GM21390 (cell line): ENCODE measurements around the gene CELA3A.
"Not testable (repeated sequence)": the region's sequence is repeated elsewhere in the genome, so short reads cannot be mapped to it uniquely, and the experiment has no call there.

Experiments
- ATAC-seq: cut with Tn5 transposase; IDR thresholded peaks from one replicate; pipeline ENCODE4 v1.9.1; 2021; ENCODE audit not compliant: unreplicated experiment

The CELA3A gene

DNA sequence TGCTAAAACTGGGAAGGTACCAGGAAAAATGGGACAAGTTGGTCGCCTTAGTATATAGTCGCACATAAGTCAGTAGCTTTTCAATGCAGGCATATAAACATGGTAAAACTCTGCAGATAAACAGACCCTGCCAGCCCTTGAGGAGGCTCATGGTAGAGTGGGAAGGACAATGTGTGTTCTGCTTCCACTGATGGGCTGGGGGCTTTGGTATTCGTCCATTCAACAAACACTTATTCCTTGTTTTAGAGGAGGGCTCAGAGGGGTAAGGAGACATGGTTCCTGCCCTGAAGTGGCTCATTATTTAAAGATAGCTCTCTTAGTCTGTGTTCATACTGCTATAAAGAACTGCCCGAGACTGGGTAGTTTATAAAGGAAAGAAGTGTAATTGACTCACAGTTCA, 11.3 kb downstream of the CELA3A start:
- not testable (repeated sequence) for ATAC-seq

GRCh38 chr1:22014575-22015206, 13.2 kb downstream of the CELA3A start:
- ATAC-seq = not testable (repeated sequence)

DNA sequence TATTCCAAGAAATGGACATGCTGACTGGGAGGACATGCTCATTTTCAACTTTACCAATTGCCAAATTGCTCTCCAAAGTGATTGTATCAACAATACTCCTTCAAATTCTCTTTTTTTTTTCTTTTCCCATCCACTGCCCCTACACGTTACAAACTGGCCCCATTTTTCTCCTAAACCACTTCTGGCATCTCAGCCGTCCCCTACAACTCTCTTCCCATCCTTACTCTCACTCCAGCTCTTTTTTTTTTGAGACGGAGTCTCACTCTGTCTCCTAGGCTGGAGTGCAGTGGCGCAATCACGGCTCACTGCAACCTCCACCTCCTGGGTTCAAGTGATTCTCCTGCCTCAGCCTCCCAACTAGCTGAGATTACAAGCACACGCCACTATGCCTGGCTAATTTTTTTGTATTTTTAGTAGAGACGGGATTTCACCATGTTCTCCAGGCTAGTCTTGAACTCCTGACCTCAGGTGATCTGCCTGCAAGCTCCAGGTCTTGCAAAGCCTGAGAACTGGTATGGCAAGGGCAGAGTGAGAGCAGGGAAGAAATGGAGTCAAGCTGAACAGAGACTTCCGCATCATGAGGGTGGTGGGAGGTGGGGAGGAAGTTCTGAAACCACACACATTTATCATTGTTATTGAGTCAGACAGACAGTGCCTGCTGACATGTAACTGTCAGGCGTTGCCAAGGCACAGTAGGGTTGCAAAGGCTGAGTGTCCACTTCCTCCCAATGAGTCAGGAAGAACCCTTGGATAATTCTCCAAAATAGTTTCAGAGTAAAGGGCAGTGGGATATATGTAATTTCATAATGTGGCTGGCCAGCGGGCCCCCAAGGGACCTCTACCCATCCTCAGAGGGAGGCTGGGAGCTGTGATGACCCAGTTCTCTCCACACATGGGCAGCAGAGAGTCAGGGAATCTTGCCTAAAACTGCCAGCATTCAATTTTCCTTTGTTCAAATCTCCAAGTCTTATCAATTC, 17.4 kb downstream of the CELA3A start:
- ATAC-seq = no peak

DNA sequence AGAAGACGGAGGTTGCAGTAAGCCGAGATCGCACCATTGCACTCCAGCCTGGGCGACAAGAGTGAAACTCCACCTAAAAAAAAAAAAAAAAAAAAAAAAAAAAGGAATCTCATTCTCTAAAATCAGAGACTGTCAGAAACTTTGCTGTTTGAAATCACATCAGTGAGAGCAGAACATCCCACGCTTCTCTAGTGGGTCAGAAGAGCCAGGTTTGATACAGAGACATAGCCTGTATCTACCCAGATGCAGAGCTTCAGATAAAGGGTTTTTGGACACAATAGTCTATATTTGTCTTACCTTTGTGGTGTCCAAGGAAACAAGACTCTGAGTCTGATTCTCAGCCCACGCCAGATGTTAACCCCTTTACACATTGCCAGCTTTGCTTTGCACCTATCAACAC, 19.6 kb downstream of the CELA3A start:
- ATAC-seq = no peak

DNA sequence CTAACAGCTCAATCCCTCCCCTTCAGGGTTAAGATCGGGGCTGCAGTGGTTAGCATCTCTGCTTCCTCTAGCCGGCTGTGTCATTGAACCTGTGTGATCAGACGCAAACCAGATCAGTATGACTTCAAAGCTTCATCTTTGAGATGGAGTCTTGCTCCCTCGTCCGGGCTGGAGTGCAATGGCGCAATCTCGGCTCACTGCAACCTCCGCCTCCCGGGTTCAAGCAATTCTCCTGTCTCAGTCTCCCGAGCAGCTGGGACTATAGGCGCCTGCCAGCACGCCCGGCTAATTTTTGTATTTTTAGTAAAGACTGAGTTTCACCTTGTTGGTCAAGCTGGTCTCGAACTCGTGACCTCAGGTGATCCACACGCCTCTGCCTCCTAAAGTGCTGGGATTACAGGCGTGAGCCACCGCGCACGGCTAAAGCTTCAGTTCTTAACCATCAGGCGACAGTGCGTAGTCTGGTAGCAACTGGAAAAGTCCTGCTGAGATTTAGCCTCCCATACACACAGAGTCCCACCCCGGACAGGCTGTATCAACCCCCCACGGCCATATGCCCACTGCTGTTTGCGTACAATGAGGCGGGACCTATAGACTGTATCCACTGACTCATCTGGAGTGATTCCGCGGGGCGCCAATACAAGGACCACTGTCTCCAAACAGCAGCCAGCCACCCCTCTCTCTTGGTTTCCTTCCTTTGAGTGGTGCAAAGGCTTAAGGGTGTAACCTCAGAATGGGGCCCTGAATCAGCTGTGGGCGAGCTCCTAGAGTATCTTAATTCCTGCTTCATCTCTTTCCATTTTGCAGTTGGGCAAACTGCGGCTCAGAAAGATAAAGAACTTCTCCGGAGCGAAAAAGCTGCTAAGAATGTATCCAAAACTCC, 23.3 kb downstream of the CELA3A start:
- peak; percentile 41 for ATAC-seq

DNA sequence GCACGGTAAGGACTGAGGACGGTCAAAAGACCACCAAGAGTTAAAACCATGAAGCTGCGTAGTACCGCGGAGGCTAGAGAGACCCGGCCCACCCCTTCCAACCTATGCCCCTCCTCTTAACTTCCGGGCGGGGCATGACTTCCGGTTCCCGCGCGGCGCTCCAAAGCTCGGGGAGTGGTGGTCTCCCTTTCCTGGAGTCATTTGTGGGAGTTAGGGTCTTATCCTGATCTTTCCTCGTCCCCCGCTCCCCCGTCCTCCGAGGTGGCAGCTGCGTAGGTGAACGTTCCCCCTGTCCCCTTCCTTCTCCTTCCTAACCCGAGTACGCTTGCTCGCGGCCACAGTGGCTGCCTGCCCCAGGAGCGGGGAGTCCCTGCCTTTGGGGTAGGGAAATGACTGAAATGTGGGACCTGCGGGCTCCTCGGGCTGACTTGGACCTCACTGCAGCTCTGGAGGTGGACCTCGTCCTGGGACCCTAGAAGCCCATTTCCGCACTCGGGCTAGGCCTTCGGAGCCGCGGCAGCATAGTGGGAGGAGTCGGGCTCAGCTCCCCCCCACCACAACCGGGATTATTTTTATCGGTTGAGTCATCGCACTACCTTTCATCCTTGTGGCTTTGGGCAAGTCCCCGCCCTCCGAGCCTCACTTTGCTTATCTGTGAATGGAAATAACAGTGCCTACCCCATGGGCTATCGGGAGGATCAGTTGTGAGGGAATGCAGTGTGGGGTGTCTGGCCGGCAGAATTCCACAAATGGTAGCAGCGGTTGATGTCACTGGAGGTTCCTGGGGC, 24.1 kb downstream of the CELA3A start:
- peak; percentile 66 for ATAC-seq

GRCh38 chr1:22026924-22027289, 25.4 kb downstream of the CELA3A start:
- ATAC-seq = no peak

DNA sequence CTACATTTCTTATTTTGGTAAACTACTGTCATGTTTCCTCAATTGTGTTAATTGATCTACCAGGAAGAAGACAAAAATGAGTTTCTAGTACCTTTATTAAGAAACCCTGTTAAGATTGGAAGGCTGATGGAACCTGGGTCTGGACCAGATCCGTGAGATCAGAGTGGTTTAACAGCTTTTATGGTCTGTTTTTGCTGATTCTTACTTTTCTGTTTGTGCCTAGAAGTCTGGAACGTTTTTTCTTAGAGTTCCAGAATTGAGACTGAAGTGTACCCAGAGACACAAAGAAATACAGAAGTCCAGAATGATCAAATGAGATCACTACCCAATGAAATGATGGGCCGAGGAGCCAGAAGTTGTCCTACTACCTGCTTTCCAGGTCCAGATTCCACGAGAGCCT, 28.6 kb downstream of the CELA3A start:
- ATAC-seq = no peak

DNA sequence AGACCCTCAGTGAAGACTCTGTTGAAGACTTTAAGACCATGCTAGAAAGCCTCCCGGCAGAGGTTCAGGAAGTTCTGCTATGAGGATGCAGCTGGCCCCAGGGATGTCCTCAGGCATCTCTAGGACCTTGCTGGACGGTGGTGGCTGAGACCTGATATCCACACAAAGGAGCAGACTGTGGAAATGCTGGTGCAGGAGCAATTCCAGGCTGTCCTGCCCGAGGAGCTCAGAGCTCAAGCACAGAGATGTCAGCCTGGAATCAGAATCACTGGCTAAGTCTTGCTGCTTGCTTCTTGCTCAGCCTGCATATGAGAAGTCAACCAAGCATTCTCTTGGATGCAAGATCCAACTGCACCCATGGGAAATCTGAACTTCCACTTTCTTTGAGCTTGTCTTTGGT, 29.0 kb downstream of the CELA3A start:
- no peak for ATAC-seq

GRCh38 chr1:22031214-22031962, 29.9 kb downstream of the CELA3A start:
- ATAC-seq = no peak

- ATAC-seq = not testable (repeated sequence)
Observed at GRCh38 chr1:22034834-22035233, 33.4 kb downstream of the CELA3A start.

DNA sequence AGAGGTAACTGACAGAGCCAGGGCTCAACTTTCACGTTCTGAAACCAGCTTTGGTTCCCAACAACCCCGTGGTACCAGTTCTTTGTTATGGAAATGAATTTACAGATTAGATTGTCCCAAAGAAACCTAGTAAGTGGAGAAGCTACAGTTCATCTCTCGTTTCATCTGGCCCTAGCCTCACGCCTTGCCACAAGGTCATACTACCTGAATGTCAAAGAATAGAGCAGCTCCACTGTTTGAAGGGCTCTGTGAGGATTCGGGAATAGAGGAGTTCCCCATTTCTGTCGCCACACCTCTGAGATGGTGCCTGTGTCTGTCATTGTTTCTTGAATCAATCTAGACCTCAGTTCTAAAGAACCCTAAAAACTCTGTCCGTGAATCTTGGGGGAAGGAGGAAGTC, 36.1 kb downstream of the CELA3A start:
- no peak for ATAC-seq

DNA sequence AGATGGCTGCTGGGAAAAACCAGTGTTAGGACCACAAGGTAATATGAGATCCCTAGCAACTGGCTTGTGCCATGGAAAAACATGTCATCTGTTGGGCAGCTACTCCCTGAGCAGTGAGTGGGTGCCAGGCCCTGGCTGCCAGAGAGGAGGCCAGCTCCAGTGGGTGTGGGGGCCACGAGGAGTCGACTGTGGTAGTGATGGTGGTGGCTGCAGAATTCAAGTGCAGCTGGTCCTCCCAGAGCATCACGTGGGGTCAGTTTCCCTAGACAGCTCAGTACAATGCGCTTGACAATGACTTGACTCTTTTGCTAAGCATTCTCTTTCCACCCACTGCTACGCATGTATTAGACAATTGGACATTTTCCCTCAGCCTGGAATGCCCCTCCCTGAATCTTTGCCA, 36.6 kb downstream of the CELA3A start:
- ATAC-seq = no peak

DNA sequence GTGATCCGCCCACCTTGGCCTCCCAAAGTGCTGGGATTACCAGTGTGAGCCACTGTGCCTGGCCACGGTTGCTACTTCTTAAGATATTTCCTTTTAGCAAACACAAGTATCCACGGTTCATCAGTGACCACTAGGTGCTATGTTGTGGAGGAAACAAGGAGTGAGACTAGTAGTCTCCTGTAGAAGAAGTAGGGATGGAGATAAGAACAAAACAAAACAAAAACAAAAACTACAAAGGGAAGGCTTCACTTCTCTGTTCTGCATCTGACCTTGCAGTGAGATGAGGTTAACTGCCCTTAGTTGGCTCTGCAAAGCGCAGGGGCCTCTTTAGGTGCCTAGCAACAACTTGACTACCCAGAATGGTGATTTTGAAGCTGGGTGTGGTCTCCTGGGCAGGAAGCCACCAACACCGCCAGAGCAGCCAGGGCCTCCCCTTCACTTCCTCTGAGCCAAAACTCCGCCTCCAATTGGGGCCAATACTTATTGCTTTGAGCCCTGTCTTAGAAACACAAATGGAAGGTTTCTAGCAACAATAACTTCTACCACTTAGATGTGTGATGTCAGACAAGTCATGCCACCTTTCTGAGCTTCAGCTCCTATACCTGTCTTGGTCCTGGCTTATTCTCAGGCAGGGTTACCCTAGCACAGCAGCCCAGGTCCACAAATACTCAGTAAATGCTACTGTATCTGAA, 38.3 kb downstream of the CELA3A start:
- ATAC-seq = peak; percentile 98

DNA sequence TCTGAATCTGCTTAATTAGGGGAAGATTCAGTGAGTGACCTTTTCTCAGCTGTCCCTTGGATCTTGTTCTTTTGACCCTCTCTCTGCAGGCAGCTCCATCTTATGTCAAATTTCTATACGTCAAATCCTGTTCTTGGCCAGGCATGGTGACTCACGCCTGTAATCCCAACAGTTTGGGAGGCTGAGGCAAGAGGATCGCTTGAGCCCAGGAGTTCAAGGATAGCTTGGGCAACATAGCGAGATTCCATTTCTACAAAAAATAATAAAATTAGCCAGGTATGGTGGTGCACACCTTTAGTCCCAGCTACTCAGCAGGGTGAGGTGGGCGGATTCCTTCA, 38.8 kb downstream of the CELA3A start:
- ATAC-seq = no peak

GRCh38 chr1:22041505-22041904, 40.0 kb downstream of the CELA3A start:
- no peak for ATAC-seq

DNA sequence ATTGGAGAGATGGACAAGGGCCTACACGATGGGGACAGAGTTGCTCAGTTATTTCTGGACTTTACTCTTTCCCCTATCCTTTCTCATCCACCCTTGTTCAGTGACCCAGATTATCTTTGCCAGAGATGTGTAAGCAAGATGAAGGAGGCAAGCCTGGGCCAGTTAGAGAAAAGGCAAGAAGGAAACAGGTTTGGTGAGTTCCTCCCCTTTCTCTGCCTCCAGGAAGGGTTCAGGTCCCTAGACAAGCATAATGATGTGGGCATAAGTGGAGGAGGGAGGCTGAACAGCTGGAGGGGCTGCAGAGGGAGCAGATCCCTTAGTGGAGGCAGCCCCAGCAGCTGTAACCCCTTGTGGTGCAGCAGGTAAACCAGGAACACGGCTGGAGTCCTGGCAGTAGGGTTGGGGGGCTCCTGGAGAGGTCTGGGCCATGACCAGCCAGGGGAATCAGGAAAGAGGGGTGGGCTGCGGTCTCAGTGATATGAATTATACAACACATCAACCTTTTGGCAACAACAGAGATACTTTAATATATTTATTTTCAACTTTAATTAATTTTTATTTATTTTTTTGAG, 41.8 kb downstream of the CELA3A start:
- no peak for ATAC-seq

GRCh38 chr1:22044690-22045420, 43.4 kb downstream of the CELA3A start:
- no peak for ATAC-seq
